ENCODE data around the gene PROCR. TPM values are rescaled to one million over a fixed set of nuclear protein-coding genes. Genes with fewer than 3 reads are reported as not detected.
"Not testable (repeated sequence)": the region's sequence is repeated elsewhere in the genome, so short reads cannot be mapped to it uniquely, and the experiment has no call there.

Gene PROCR
- total RNA-seq, 2 donors from 2014 or later: 2.4 to 6.8 TPM

GRCh38 chr20:35146299-35146919 is 25.5 kb upstream of the PROCR start:
- Histone ChIP-seq H3K9ac (ENCODE audit: extremely low read depth, low read length, poor library complexity, severe bottlenecking) (peak overlapping the region; percentile 63), H3K4me3 (ENCODE audit: low read length) (peak overlapping the region; percentile 92), H3K27ac (ENCODE audit: low read depth, low read length) (no peak overlapping the region), H3K27me3 (ENCODE audit: control insufficient read depth, insufficient read depth, low read length, poor library complexity, severe bottlenecking) (no peaks in the 10 kb centered on the region), H3K9me3 (ENCODE audit: control insufficient read depth, low read length) (no peaks in the 10 kb centered on the region), H3K36me3 (ENCODE audit: control insufficient read depth, insufficient read depth, low read length) (peaks cover 13% of the 10 kb centered on the region), H3K4me1 (ENCODE audit: control insufficient read depth, insufficient read depth, low read length) (no peaks in the 10 kb centered on the region)
- H3K27ac Mint-ChIP-seq: peak overlapping the region; percentile 89
- peaks cover 16% of the 10 kb centered on the region for H3K4me1 Mint-ChIP-seq
- TF ChIP-seq CTCF (conservative IDR thresholded peaks at IDR 0.05): peak; percentile 53
- no peaks in the 10 kb centered on the region for H3K27me3 Mint-ChIP-seq (ENCODE audit: insufficient read depth)
- 5 to 6% methylated on average over 13 to 23 of the region's 23 CpGs for WGBS, 2 experiments (ENCODE audit: insufficient coverage in 1 of 2, insufficient read length in 1 of 2)
- peaks cover 26% of the 10 kb centered on the region for H3K36me3 Mint-ChIP-seq (ENCODE audit: low read depth)
- DNase-seq: peak; percentile 82
- peak overlapping the region; percentile 83 for H3K4me3 Mint-ChIP-seq
- H3K9me3 Mint-ChIP-seq: peaks cover 6% of the 10 kb centered on the region

GRCh38 chr20:35146920-35147574 is 24.8 kb upstream of the PROCR start, which contains the start of gene EDEM2:
Gene EDEM2 (minus strand): TSS chr20:35147336. CDS start chr20:35147258, 78 bp downstream.
- H3K36me3 Mint-ChIP-seq (ENCODE audit: low read depth): peaks cover 21% of the 10 kb centered on the region
- H3K4me3 ChIP-seq (ENCODE audit: low read length): peak within 1 kb of the TSS; percentile 92
- H3K9me3 Mint-ChIP-seq: peaks cover 10% of the 10 kb centered on the region
- no peak within 1 kb of the TSS for H3K27ac ChIP-seq (ENCODE audit: low read depth, low read length)
- H3K4me1 ChIP-seq (ENCODE audit: control insufficient read depth, insufficient read depth, low read length): no peaks in the 10 kb centered on the region
- H3K9me3 ChIP-seq (ENCODE audit: control insufficient read depth, low read length): no peaks in the 10 kb centered on the region
- peak within 1 kb of the TSS; percentile 89 for H3K27ac Mint-ChIP-seq
- H3K4me1 Mint-ChIP-seq: peaks cover 16% of the 10 kb centered on the region
- H3K4me3 Mint-ChIP-seq: peak within 1 kb of the TSS; percentile 83
- no peaks in the 10 kb centered on the region for H3K27me3 Mint-ChIP-seq (ENCODE audit: insufficient read depth)
- peak within 1 kb of the TSS; percentile 63 for H3K9ac ChIP-seq (ENCODE audit: extremely low read depth, low read length, poor library complexity, severe bottlenecking)
- no peaks in the 10 kb centered on the region for H3K27me3 ChIP-seq (ENCODE audit: control insufficient read depth, insufficient read depth, low read length, poor library complexity, severe bottlenecking)
- H3K36me3 ChIP-seq (ENCODE audit: control insufficient read depth, insufficient read depth, low read length): peaks cover 9% of the 10 kb centered on the region
- DNase-seq: peak; percentile 98
- TF ChIP-seq CTCF (conservative IDR thresholded peaks at IDR 0.05): no peak
- WGBS, 2 experiments (ENCODE audit: insufficient coverage in 1 of 2, insufficient read length in 1 of 2): 0 to 1% methylated on average over 31 to 42 of the region's 42 CpGs

GRCh38 chr20:35147575-35148071 is 24.2 kb upstream of the PROCR start:
- H3K4me3 Mint-ChIP-seq: peak overlapping the region; percentile 83
- H3K4me1 ChIP-seq (ENCODE audit: control insufficient read depth, insufficient read depth, low read length); H3K27me3 Mint-ChIP-seq (ENCODE audit: insufficient read depth); H3K27me3 ChIP-seq (ENCODE audit: control insufficient read depth, insufficient read depth, low read length, poor library complexity, severe bottlenecking); H3K9me3 ChIP-seq (ENCODE audit: control insufficient read depth, low read length); H3K27ac ChIP-seq (ENCODE audit: low read depth, low read length); H3K36me3 ChIP-seq (ENCODE audit: control insufficient read depth, insufficient read depth, low read length): not testable (repeated sequence)
- 17 to 25% methylated on average over 8 to 19 of the region's 19 CpGs for WGBS, 2 experiments (ENCODE audit: insufficient coverage in 1 of 2, insufficient read length in 1 of 2)
- peaks cover 16% of the 10 kb centered on the region for H3K4me1 Mint-ChIP-seq
- DNase-seq: peak; percentile 57
- peaks cover 16% of the 10 kb centered on the region for H3K36me3 Mint-ChIP-seq (ENCODE audit: low read depth)
- H3K4me3 ChIP-seq (ENCODE audit: low read length): peak overlapping the region; percentile 92
- peaks cover 14% of the 10 kb centered on the region for H3K9me3 Mint-ChIP-seq
- peak overlapping the region; percentile 78 for H3K27ac Mint-ChIP-seq
- peak overlapping the region; percentile 23 for H3K9ac ChIP-seq (ENCODE audit: extremely low read depth, low read length, poor library complexity, severe bottlenecking)

Data from endodermal cell (in vitro differentiated cells).